NCI-H2107 treated with DMSO at 0.1 percent for 48 hours (cell line): ENCODE results near the gene LRIG1.

Experiments used
- DNase-seq: peaks from one replicate; lab custom pipeline; 2025; ENCODE audit not compliant: unreplicated experiment; lab: John Stamatoyannopoulos, UW

Gene LRIG1

GRCh38 chr3:66500576-66501482, at the start of gene LRIG1:
Gene LRIG1, minus strand, starts transcription at chr3:66501022. Its CDS starts 615 bp downstream, at chr3:66500407.
- peak; percentile 56 for DNase-seq

- no peak for DNase-seq
Measured at GRCh38 chr3:66544619-66545429, 44.0 kb upstream of the LRIG1 start.

GRCh38 chr3:66542153-66542552, 41.3 kb upstream of the LRIG1 start:
- no peak for DNase-seq

GRCh38 chr3:66539466-66539989, 38.7 kb upstream of the LRIG1 start:
- DNase-seq: no peak

- DNase-seq: no peak
Measured at GRCh38 chr3:66538390-66538789, 37.6 kb upstream of the LRIG1 start.

- DNase-seq: no peak
Measured at GRCh38 chr3:66537735-66538134, 36.9 kb upstream of the LRIG1 start.

GRCh38 chr3:66536791-66537190, 36.0 kb upstream of the LRIG1 start:
- DNase-seq: no peak

- DNase-seq: no peak
Measured at GRCh38 chr3:66534304-66534845, 33.6 kb upstream of the LRIG1 start.

GRCh38 chr3:66532613-66533012, 31.8 kb upstream of the LRIG1 start:
- no peak for DNase-seq

GRCh38 chr3:66532160-66532587, 31.4 kb upstream of the LRIG1 start:
- no peak for DNase-seq

- DNase-seq: no peak
Measured at GRCh38 chr3:66531256-66531655, 30.4 kb upstream of the LRIG1 start.

- DNase-seq: no peak
Measured at GRCh38 chr3:66527246-66527645, 26.4 kb upstream of the LRIG1 start.

- no peak for DNase-seq
Measured at GRCh38 chr3:66525771-66526170, 24.9 kb upstream of the LRIG1 start.

GRCh38 chr3:66520724-66521123, 19.9 kb upstream of the LRIG1 start:
- DNase-seq: no peak

- no peak for DNase-seq
Measured at GRCh38 chr3:66518644-66519043, 17.8 kb upstream of the LRIG1 start.

GRCh38 chr3:66518126-66518525, 17.3 kb upstream of the LRIG1 start:
- DNase-seq: no peak

- DNase-seq: no peak
Measured at GRCh38 chr3:66517241-66517640, 16.4 kb upstream of the LRIG1 start.

- no peak for DNase-seq
Measured at GRCh38 chr3:66508461-66508860, 7.6 kb upstream of the LRIG1 start.

GRCh38 chr3:66507423-66508260, 6.8 kb upstream of the LRIG1 start:
- no peak for DNase-seq

- DNase-seq: no peak
Measured at GRCh38 chr3:66506154-66506553, 5.3 kb upstream of the LRIG1 start.
